K562 (cell line): ENCODE results near the gene C1R. TPM values are rescaled to one million over a fixed set of nuclear protein-coding genes. Genes with fewer than 3 reads are reported as not detected.

Experiments used
- ATAC-seq: fragments of 200-7000 bp; cut with Tn5 transposase; 3 replicates; pipeline ENCODE4 v1.9.1; 2020; ENCODE audit warnings: moderate library complexity
- BruUV-seq: library from RNA; stranded (reverse); fragments of 400-500 nt; replicated peaks from 2 replicates; lab custom pipeline; 2021; lab: Mats Ljungman, UMichigan
- CTCF ChIA-PET: fragments of 300-600 bp; formaldehyde crosslinking; extraction: SDS; loops from one replicate; lab custom pipeline; 2021; ENCODE audit warnings: low intra/inter-chr PET ratio; lab: Yijun Ruan, JAX
- POLR2A ChIA-PET: fragments of 300-600, 350-650 bp; sonication (Branson Sonifier 250); formaldehyde crosslinking; extraction: SDS; loops from one replicate; lab custom pipeline; 2021; ENCODE audit warnings: antibody characterized with exemption, inconsistent platforms; lab: Yijun Ruan, JAX
- DNase-seq, 4 experiments: peaks; one replicate each; pipeline versions ENCODE4 v3.0.0 to v3.0.0-alpha.2; 2011 to 2018; ENCODE audit warnings: low spot score in 3 of 4, mixed read lengths in 3 of 4; ENCODE audit errors: extremely low read depth in 1 of 4
- FAIRE-seq: peaks from 2 replicates; lab custom pipeline; 2011; peaks lifted over from hg19 to GRCh38; lab: Jason Lieb, UNC
- H2AFZ ChIP-seq: 2 replicates; pipeline ENCODE4 v1.6.0; 2011; ENCODE audit warnings: low read depth, low read length, control low read depth, inconsistent platforms
- H3K27ac ChIP-seq: fragments of 200-600 bp; 3 replicates; pipeline ENCODE4 v1.8.0; 2011; ENCODE audit warnings: low read depth, mild to moderate bottlenecking, control low read depth, inconsistent platforms, low read length, moderate library complexity, mixed read lengths; ENCODE audit errors: extremely low read depth
- H3K27me3 ChIP-seq, 2 experiments: fragments of 300-600 bp in 1 of 2; 2 replicates in 1 of 2; 3 replicates in 1 of 2; pipeline versions ENCODE4 v1.6.0 to v1.8.0; 2011; ENCODE audit warnings: inconsistent platforms in 2 of 2, low read length in 2 of 2, mild to moderate bottlenecking in 1 of 2, mixed read lengths in 1 of 2, moderate library complexity in 1 of 2; ENCODE audit not compliant: control insufficient read depth in 2 of 2, insufficient read depth in 2 of 2
- H3K36me3 ChIP-seq: fragments of 300-600 bp; 3 replicates; pipeline ENCODE4 v1.8.0; 2011; ENCODE audit warnings: mild to moderate bottlenecking, low read length, inconsistent platforms; ENCODE audit not compliant: control insufficient read depth, insufficient read depth
- H3K4me1 ChIP-seq, 2 experiments: fragments of 200-600 bp in 1 of 2; replicated peaks in 1 of 2; 2 replicates in 1 of 2; 3 replicates in 1 of 2; pipeline versions ENCODE4 v1.5.1 to v1.8.0; 2011; ENCODE audit warnings: inconsistent platforms in 2 of 2, low read length in 2 of 2, mild to moderate bottlenecking in 1 of 2, mixed read lengths in 1 of 2, moderate library complexity in 1 of 2; ENCODE audit not compliant: control insufficient read depth in 2 of 2, insufficient read depth in 2 of 2
- H3K4me2 ChIP-seq: 2 replicates; pipeline ENCODE4 v1.6.1; 2011; ENCODE audit warnings: low read length, control low read depth, inconsistent platforms, mixed read lengths; ENCODE audit not compliant: insufficient read depth
- H3K4me3 ChIP-seq: fragments of 200-600 bp; sonication (generic), shearing (Covaris generic); 2 replicates; pipeline ENCODE4 v1.5.1; 2016; ENCODE audit warnings: control low read depth, inconsistent platforms
- H3K79me2 ChIP-seq: fragments of 200-600 bp; 3 replicates; pipeline ENCODE4 v1.8.0; 2011; ENCODE audit warnings: low read length, inconsistent platforms; ENCODE audit not compliant: control insufficient read depth, insufficient read depth
- H3K9ac ChIP-seq, 2 experiments: 2 replicates each; pipeline versions ENCODE4 v1.6.0 to v1.6.1; 2011; ENCODE audit warnings: low read depth in 2 of 2, low read length in 2 of 2, control low read depth in 1 of 2, inconsistent platforms in 1 of 2, mild to moderate bottlenecking in 1 of 2, mixed read lengths in 1 of 2; ENCODE audit not compliant: insufficient read depth in 1 of 2
- H3K9me1 ChIP-seq: one replicate; pipeline ENCODE4 v1.6.0; 2011; ENCODE audit warnings: inconsistent platforms, mild to moderate bottlenecking, low read length, moderate library complexity; ENCODE audit not compliant: control insufficient read depth, insufficient read depth
- H3K9me3 ChIP-seq: replicated peaks from 2 replicates; pipeline ENCODE4 v1.5.1; 2011; ENCODE audit warnings: low read depth, low read length, inconsistent platforms; ENCODE audit not compliant: control insufficient read depth, insufficient read depth
- H4K20me1 ChIP-seq: replicated peaks from 2 replicates; pipeline ENCODE4 v1.6.1; 2011; ENCODE audit warnings: low read length, inconsistent platforms, mixed read lengths; ENCODE audit not compliant: control insufficient read depth, insufficient read depth
- DDX20 ChIP-seq: fragments of 450-650 bp; IDR thresholded peaks from 2 replicates; pipeline ENCODE4 v1.6.1; 2016; ENCODE audit warnings: missing genetic modification characterization, low read depth, mild to moderate bottlenecking, missing compliant biosample characterization, moderate library complexity
- DNMT1 ChIP-seq: fragments of 450-650 bp; IDR thresholded peaks from 2 replicates; pipeline ENCODE4 v1.6.1; 2016; ENCODE audit warnings: antibody characterized with exemption, mild to moderate bottlenecking
- FOSL1 ChIP-seq: fragments of 200-800 bp; sonication (Bioruptor generic); conservative IDR thresholded peaks from 2 replicates; pipeline ENCODE4 v1.6.1; 2016; ENCODE audit warnings: missing genetic modification characterization, missing compliant biosample characterization
- GABPA ChIP-seq: fragments of 200-800 bp; sonication (Bioruptor generic); conservative IDR thresholded peaks from 2 replicates; pipeline ENCODE4 v1.6.1; 2016; ENCODE audit warnings: low read depth, missing genetic modification characterization, missing compliant biosample characterization
- GATAD2A ChIP-seq: fragments of 450-650 bp; IDR thresholded peaks from 2 replicates; pipeline ENCODE4 v1.6.1; 2017
- HDAC8 ChIP-seq: fragments of 450-650 bp; IDR thresholded peaks from 2 replicates; pipeline ENCODE4 v1.6.1; 2016; ENCODE audit warnings: mild to moderate bottlenecking, missing genetic modification characterization, moderate library complexity, missing compliant biosample characterization
- MECOM ChIP-seq: fragments of 250-450 bp; sonication (Bioruptor Pico); IDR thresholded peaks from 2 replicates; pipeline ENCODE4 v1.8.0; 2022; ENCODE audit warnings: inconsistent platforms
- MTF1 ChIP-seq: fragments of 250-450 bp; sonication (Bioruptor Pico); IDR thresholded peaks from 2 replicates; pipeline ENCODE4 v1.9.0; 2021; ENCODE audit warnings: moderate library complexity, mild to moderate bottlenecking, inconsistent platforms, borderline replicate concordance
- NR2C2 ChIP-seq, 2 experiments: fragments of 200-800 bp in 1 of 2; sonication (Bioruptor generic) in 1 of 2; sonication (generic) in 1 of 2; formaldehyde crosslinking in 1 of 2; IDR thresholded peaks; 2 replicates each; pipeline versions ENCODE4 v1.6.1 to v1.8.0; 2016 to 2022; ENCODE audit warnings: mild to moderate bottlenecking in 1 of 2, missing compliant biosample characterization in 1 of 2, missing genetic modification characterization in 1 of 2, missing genetic modification reagents in 1 of 2
- PHTF2 ChIP-seq: fragments of 250-450 bp; sonication (Bioruptor Pico); IDR thresholded peaks from 2 replicates; pipeline ENCODE4 v1.5.0; 2021; ENCODE audit warnings: mild to moderate bottlenecking
- POLR3G ChIP-seq: IDR thresholded peaks from 2 replicates; pipeline ENCODE4 v1.6.1; 2011; ENCODE audit not compliant: insufficient read length, insufficient replicate concordance; ENCODE audit errors: extremely low read depth
- TCF7 ChIP-seq: sonication (generic); IDR thresholded peaks from 2 replicates; pipeline ENCODE4 v1.6.1; 2016; ENCODE audit warnings: antibody characterized with exemption, borderline replicate concordance
- ZNF174 ChIP-seq: fragments of 250-450 bp; sonication (Bioruptor Pico); IDR thresholded peaks from 2 replicates; pipeline ENCODE4 v1.4.0; 2020; ENCODE audit warnings: mild to moderate bottlenecking
- ZNF232 ChIP-seq: sonication (generic); formaldehyde crosslinking; IDR thresholded peaks from 2 replicates; pipeline ENCODE4 v1.8.0; 2022; ENCODE audit warnings: mild to moderate bottlenecking, missing genetic modification reagents
- ZNF41 ChIP-seq: fragments of 250-450 bp; sonication (Bioruptor Pico); conservative IDR thresholded peaks from 2 replicates; pipeline ENCODE4 v1.4.0; 2020; ENCODE audit warnings: mild to moderate bottlenecking
- ZNF644 ChIP-seq: fragments of 200-800 bp; sonication (Bioruptor generic); IDR thresholded peaks from 2 replicates; pipeline ENCODE4 v1.6.1; 2016; ENCODE audit warnings: low read depth, missing genetic modification characterization, missing compliant biosample characterization
- ZNF695 ChIP-seq: fragments of 450-650 bp; formaldehyde crosslinking; IDR thresholded peaks from 2 replicates; pipeline ENCODE4 v1.4.0; 2020; ENCODE audit warnings: mild to moderate bottlenecking, moderate library complexity
- ZNF830 ChIP-seq: fragments of 250-450 bp; sonication (Bioruptor Pico); IDR thresholded peaks from 2 replicates; pipeline ENCODE4 v1.5.0; 2021; ENCODE audit warnings: mild to moderate bottlenecking
- WGBS: fragments of 100-300 bp; shearing (Covaris generic); methylation state at CpG from one replicate; pipeline ENCODE4 v1.1.6; 2016; ENCODE audit warnings: low coverage, mixed read lengths; ENCODE audit not compliant: insufficient coverage; ENCODE audit errors: missing lambda C conversion rate; 5-methylcytosine and 5-hydroxymethylcytosine counted together
- in situ Hi-C: fragments of 300-500 bp; cut with MboI; formaldehyde crosslinking; loops from 4 replicates; pipeline ENCODE4 v1.15.0; 2018; ENCODE audit warnings: inconsistent platforms, mixed read lengths
- intact Hi-C: fragments of 100-400 bp; cut with micrococcal nuclease; formaldehyde crosslinking; loops from 2 replicates; pipeline ENCODE4 v1.14.2; 2022
- polyA plus RNA-seq, 8 experiments: library from polyadenylated mRNA; depleted of rRNA in 4 of 8; stranded (reverse) in 5 of 8; unstranded in 3 of 8; fragments of >200 nt; fragmentation: Nextera tagmentation in 2 of 8; fragmentation: Illumina TruSeq in 1 of 8; extraction: Ambion mirVana in 2 of 8; extraction: Trizol in 1 of 8; gene quantifications; 2 replicates each; pipeline versions ENCODE4 v1.2.1 to v1.2.3, GENCODE V29; 2011 to 2014; ENCODE audit warnings: inconsistent platforms in 1 of 8, missing spikeins in 1 of 8
- total RNA-seq, 7 experiments: library from RNA; depleted of rRNA in 6 of 7; stranded (reverse); fragments of >200 nt in 6 of 7; fragmentation: Illumina TruSeq in 2 of 7; extraction: Trizol in 2 of 7; gene quantifications; 2 replicates each; pipeline versions ENCODE4 v1.2.1 to v1.2.3, GENCODE V29; 2011 to 2021; ENCODE audit warnings: low replicate concordance in 1 of 7
- TF ChIP-seq, protein P1 (sequence below): sonication (generic); formaldehyde crosslinking; IDR thresholded peaks from 2 replicates; pipeline ENCODE4 v1.8.1; 2023; ENCODE audit warnings: mild to moderate bottlenecking, missing genetic modification reagents
- TF ChIP-seq, protein P2 (sequence below): fragments of 200-800 bp; sonication (Bioruptor generic); IDR thresholded peaks from 2 replicates; pipeline ENCODE4 v1.6.1; 2017; ENCODE audit warnings: missing genetic modification characterization, missing compliant biosample characterization

Gene C1R
- total and polyA plus RNA-seq, 9 of the 15 experiments (the other 6 are each of a cell fraction or from before 2014, with no cell fraction given) = 0.07 to 1.0 (median 0.33) TPM; not detected in 1

DNA sequence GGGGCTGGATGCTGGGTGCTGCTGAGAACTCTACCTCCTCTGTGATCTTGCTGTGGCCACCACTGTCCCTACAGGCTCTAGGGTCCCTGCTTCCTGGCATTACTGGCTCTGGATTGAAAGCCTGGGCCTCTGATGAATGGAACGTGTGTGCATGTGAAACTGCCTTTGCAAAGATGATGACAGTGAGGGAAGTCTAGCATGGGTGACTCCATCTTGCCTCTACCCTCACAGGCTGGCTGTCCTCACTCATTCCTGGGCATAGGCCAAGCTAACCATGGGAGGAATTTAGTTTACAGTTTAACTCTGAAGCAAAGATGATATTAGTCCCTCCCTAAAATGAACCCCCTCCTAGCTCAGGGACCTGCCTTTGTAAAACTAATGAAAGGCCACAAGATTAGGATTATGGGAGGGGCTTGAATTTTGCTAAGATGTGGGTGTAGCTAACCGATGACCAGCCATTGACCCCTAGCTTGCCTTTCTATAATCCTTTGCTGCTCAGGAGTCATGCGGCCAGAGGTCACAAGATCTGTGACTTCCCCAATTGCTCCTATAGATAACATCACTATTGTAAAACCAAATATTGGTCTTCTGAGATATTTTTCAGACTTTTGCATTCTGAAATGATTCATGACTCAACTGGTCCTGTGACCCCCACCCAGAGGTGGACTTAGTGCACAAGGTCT is 33.9 kb downstream of the C1R start:
- peak in 1 of 4 experiments; percentile 54 for DNase-seq
- Histone ChIP-seq H3K4me3 (no peak overlapping the region), H4K20me1 (no peaks in the 10 kb centered on the region), H3K27me3 (no peaks in the 10 kb centered on the region), H3K4me2 (peak overlapping the region; percentile 32; the same call in 1 of the 2 replicates), H3K36me3 (no peaks in the 10 kb centered on the region), H3K27ac (no peak overlapping the region), H3K4me1 (peaks cover 11 to 18% of the 10 kb centered on the region in 2 experiments; a peak in 3 of 5 replicates), H3K9me3 (no peaks in the 10 kb centered on the region), H3K79me2 (no peaks in the 10 kb centered on the region), H3K9me1 (no peaks in the 10 kb centered on the region), H2AFZ (0 out of 2 replicates have a peak overlapping the region, but pooled peaks have one; percentile 12), H3K9ac (peak overlapping the region in 1 of 2 experiments; percentile 38; a peak in 1 of 4 replicates)
- in situ Hi-C loops (no loop called here), intact Hi-C loops (no loop called here)
- 6% methylated on average over 2 of the region's 3 CpGs for WGBS
- CTCF ChIA-PET = no interaction called here
- no TSS peak for BruUV-seq
- FAIRE-seq = peak; percentile 66
- ATAC-seq = peak; percentile 73
- POLR2A ChIA-PET = interaction anchor here (0.6 to 1.2 kb wide), 5 partner anchors 8 to 65 kb away, joined by 3 to 4 read pairs (median 3); no protein-coding TSS in a partner anchor
- peak; percentile 84; the same call in 1 of the 2 replicates for TF ChIP-seq HDAC8 (tag)
- no peak for TF ChIP-seq POLR3G
- no peak for TF ChIP-seq GATAD2A
- TF ChIP-seq, protein P1, sequence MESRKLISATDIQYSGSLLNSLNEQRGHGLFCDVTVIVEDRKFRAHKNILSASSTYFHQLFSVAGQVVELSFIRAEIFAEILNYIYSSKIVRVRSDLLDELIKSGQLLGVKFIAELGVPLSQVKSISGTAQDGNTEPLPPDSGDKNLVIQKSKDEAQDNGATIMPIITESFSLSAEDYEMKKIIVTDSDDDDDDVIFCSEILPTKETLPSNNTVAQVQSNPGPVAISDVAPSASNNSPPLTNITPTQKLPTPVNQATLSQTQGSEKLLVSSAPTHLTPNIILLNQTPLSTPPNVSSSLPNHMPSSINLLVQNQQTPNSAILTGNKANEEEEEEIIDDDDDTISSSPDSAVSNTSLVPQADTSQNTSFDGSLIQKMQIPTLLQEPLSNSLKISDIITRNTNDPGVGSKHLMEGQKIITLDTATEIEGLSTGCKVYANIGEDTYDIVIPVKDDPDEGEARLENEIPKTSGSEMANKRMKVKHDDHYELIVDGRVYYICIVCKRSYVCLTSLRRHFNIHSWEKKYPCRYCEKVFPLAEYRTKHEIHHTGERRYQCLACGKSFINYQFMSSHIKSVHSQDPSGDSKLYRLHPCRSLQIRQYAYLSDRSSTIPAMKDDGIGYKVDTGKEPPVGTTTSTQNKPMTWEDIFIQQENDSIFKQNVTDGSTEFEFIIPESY (CRISPR knock-in tag) = no peak
- peak; percentile 94 for TF ChIP-seq DDX20 (tag)
- no peak for TF ChIP-seq ZNF174 (CRISPR knock-in tag)
- peak; percentile 64; the same call in 1 of the 2 replicates for TF ChIP-seq ZNF830 (CRISPR knock-in tag)
- TF ChIP-seq, protein P2, sequence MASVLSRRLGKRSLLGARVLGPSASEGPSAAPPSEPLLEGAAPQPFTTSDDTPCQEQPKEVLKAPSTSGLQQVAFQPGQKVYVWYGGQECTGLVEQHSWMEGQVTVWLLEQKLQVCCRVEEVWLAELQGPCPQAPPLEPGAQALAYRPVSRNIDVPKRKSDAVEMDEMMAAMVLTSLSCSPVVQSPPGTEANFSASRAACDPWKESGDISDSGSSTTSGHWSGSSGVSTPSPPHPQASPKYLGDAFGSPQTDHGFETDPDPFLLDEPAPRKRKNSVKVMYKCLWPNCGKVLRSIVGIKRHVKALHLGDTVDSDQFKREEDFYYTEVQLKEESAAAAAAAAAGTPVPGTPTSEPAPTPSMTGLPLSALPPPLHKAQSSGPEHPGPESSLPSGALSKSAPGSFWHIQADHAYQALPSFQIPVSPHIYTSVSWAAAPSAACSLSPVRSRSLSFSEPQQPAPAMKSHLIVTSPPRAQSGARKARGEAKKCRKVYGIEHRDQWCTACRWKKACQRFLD = peak; percentile 89
- TF ChIP-seq GABPA = no peak
- no peak for TF ChIP-seq ZNF232 (CRISPR knock-in tag)
- no peak for TF ChIP-seq TCF7
- peak; percentile 86 for TF ChIP-seq ZNF644 (tag)
- no peak for TF ChIP-seq NR2C2 (CRISPR knock-in tag; IDR thresholded peaks at IDR 0.05)
- TF ChIP-seq NR2C2 (tag; IDR thresholded peaks at IDR 0.05) = peak; percentile 77
- no peak; the same call in 1 of the 2 replicates for TF ChIP-seq MTF1 (CRISPR knock-in tag)
- no peak for TF ChIP-seq DNMT1
- no peak for TF ChIP-seq ZNF695 (CRISPR knock-in tag)
- peak; percentile 86 for TF ChIP-seq ZNF41 (CRISPR knock-in tag)
- peak; percentile 62 for TF ChIP-seq FOSL1 (tag)
- peak; percentile 88 for TF ChIP-seq MECOM (CRISPR knock-in tag)
- TF ChIP-seq PHTF2 (CRISPR knock-in tag) = peak; percentile 60; the same call in 1 of the 2 replicates
